ENCODE measurements around the gene CDH22. TPM values are rescaled to one million over a fixed set of nuclear protein-coding genes. Genes with fewer than 3 reads are reported as not detected.

Gene CDH22
- total and polyA plus RNA-seq, 2 donors (not counting 1 experiment from before 2014, with no cell fraction given) = not detected

GRCh38 chr20:46249671-46250070, 58.6 kb downstream of the CDH22 start:
- TF ChIP-seq EZH2 (IDR thresholded peaks at IDR 0.05; ENCODE audit: borderline replicate concordance, insufficient read depth, low read depth, low read length, poor library complexity, severe bottlenecking) = no peak
- TF ChIP-seq, protein P1, sequence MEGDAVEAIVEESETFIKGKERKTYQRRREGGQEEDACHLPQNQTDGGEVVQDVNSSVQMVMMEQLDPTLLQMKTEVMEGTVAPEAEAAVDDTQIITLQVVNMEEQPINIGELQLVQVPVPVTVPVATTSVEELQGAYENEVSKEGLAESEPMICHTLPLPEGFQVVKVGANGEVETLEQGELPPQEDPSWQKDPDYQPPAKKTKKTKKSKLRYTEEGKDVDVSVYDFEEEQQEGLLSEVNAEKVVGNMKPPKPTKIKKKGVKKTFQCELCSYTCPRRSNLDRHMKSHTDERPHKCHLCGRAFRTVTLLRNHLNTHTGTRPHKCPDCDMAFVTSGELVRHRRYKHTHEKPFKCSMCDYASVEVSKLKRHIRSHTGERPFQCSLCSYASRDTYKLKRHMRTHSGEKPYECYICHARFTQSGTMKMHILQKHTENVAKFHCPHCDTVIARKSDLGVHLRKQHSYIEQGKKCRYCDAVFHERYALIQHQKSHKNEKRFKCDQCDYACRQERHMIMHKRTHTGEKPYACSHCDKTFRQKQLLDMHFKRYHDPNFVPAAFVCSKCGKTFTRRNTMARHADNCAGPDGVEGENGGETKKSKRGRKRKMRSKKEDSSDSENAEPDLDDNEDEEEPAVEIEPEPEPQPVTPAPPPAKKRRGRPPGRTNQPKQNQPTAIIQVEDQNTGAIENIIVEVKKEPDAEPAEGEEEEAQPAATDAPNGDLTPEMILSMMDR (IDR thresholded peaks at IDR 0.05) = no peak

DNA sequence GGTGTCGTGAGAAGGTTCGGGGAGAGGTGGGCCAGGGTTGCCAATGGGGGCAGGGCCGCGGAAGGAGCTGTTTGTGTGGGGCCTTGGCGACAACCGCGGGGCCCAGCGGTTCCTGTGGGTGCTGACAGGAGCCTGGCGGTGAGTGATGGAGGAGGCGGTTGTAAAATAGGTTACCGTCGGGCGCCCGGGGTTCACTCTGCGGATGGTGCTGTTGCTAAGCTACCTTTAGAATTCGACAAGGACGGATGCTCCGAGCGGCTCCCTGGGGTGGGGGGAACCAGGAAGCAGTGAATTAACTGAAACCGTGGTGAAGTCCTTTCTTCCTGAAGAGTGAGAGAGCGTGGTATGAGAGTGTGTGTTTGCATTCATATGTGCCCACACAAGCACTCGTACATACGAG, 61.7 kb downstream of the CDH22 start:
- H3K27me3 ChIP-seq (replicated peaks in 1 of 4; ENCODE audit: control extremely low read depth in 1 of 4, control insufficient read depth in 3 of 4, insufficient read depth in 4 of 4, low read length in 3 of 4) = peaks cover 0 to 53% (median 21%) of the 10 kb centered on the region in 4 experiments
- H3K4me3 Mint-ChIP-seq = no peak overlapping the region

More at GRCh38 chr20:46249671-46250070, 58.6 kb downstream of the CDH22 start:
- Histone ChIP-seq H4K20me1 (ENCODE audit: control insufficient read depth, insufficient read depth, low read length, poor library complexity, severe bottlenecking) (no peaks in the 10 kb centered on the region), H2AFZ (ENCODE audit: insufficient read depth, low read depth, low read length, poor library complexity, severe bottlenecking) (no peak overlapping the region), H3K27me3 (replicated peaks in 1 of 4; ENCODE audit: control extremely low read depth in 1 of 4, control insufficient read depth in 3 of 4, insufficient read depth in 4 of 4, low read length in 3 of 4) (peaks cover 0 to 61% (median 27%) of the 10 kb centered on the region in 4 experiments), H3K79me2 (ENCODE audit: control insufficient read depth, insufficient read depth, low read length) (no peaks in the 10 kb centered on the region), H3K36me3 (replicated peaks in 1 of 2; ENCODE audit: control extremely low read depth in 1 of 2, control insufficient read depth in 1 of 2, extremely low read depth in 1 of 2, insufficient read depth in 2 of 2, low read length in 1 of 2) (no peaks in the 10 kb centered on the region), H3K4me1 (ENCODE audit: control insufficient read depth in 2 of 2, insufficient read depth in 2 of 2, low read length in 2 of 2) (no peaks in the 10 kb centered on the region), H3K27ac (ENCODE audit: low read length in 2 of 2) (no peak overlapping the region), H3K9me3 (ENCODE audit: control extremely low read depth in 1 of 3, control insufficient read depth in 2 of 3, insufficient read depth in 1 of 3, low read length in 2 of 3) (no peaks in the 10 kb centered on the region), H3K4me3 (ENCODE audit: control extremely low read depth in 1 of 5, extremely low read depth in 1 of 5, insufficient read depth in 1 of 5, low read depth in 2 of 5, low read length in 4 of 5) (no peak overlapping the region), H3K9ac (ENCODE audit: low read length) (no peak overlapping the region), H3K4me2 (replicated peaks; ENCODE audit: low read depth, low read length, poor library complexity, severe bottlenecking) (no peak overlapping the region)
- no peak overlapping the region for H3K4me3 Mint-ChIP-seq
- H3K27me3 Mint-ChIP-seq = peaks cover 87% of the 10 kb centered on the region
- no peak for DNase-seq
- no peaks in the 10 kb centered on the region for H3K9me3 Mint-ChIP-seq (ENCODE audit: insufficient read depth)
- H3K27ac Mint-ChIP-seq = no peak overlapping the region
- ChIA-PET POLR2A (no interaction called here), CTCF (no interaction called here)
- H3K4me1 Mint-ChIP-seq = no peaks in the 10 kb centered on the region
- no peak for ATAC-seq (ENCODE audit: low read depth)
- 66% methylated on average over 3 of the region's 3 CpGs for WGBS (ENCODE audit: insufficient coverage)
- intact Hi-C loops (cut with micrococcal nuclease) = no loop called here

More for the DNA sequence above, 61.7 kb downstream of the CDH22 start:
- Histone ChIP-seq H3K9me3 (ENCODE audit: control extremely low read depth in 1 of 3, control insufficient read depth in 2 of 3, insufficient read depth in 1 of 3, low read length in 2 of 3) (no peaks in the 10 kb centered on the region), H3K4me1 (ENCODE audit: control insufficient read depth in 2 of 2, insufficient read depth in 2 of 2, low read length in 2 of 2) (no peaks in the 10 kb centered on the region), H3K9ac (ENCODE audit: low read length) (no peak overlapping the region), H3K79me2 (ENCODE audit: control insufficient read depth, insufficient read depth, low read length) (no peaks in the 10 kb centered on the region), H2AFZ (ENCODE audit: insufficient read depth, low read depth, low read length, poor library complexity, severe bottlenecking) (no peak overlapping the region), H3K4me3 (ENCODE audit: control extremely low read depth in 1 of 5, extremely low read depth in 1 of 5, insufficient read depth in 1 of 5, low read depth in 2 of 5, low read length in 4 of 5) (no peak overlapping the region), H4K20me1 (ENCODE audit: control insufficient read depth, insufficient read depth, low read length, poor library complexity, severe bottlenecking) (no peaks in the 10 kb centered on the region), H3K4me2 (replicated peaks; ENCODE audit: low read depth, low read length, poor library complexity, severe bottlenecking) (no peak overlapping the region), H3K36me3 (replicated peaks in 1 of 2; ENCODE audit: control extremely low read depth in 1 of 2, control insufficient read depth in 1 of 2, extremely low read depth in 1 of 2, insufficient read depth in 2 of 2, low read length in 1 of 2) (no peaks in the 10 kb centered on the region), H3K27ac (ENCODE audit: low read length in 2 of 2) (no peak overlapping the region)
- ChIA-PET CTCF (no interaction called here), POLR2A (no interaction called here)
- no peak for TF ChIP-seq EZH2 (IDR thresholded peaks at IDR 0.05; ENCODE audit: borderline replicate concordance, insufficient read depth, low read depth, low read length, poor library complexity, severe bottlenecking)
- TF ChIP-seq, protein P1 (IDR thresholded peaks at IDR 0.05) = no peak
- 3% methylated on average over 19 of the region's 23 CpGs for WGBS (ENCODE audit: insufficient coverage)
- no peaks in the 10 kb centered on the region for H3K9me3 Mint-ChIP-seq (ENCODE audit: insufficient read depth)
- no peak for DNase-seq
- peaks cover 73% of the 10 kb centered on the region for H3K27me3 Mint-ChIP-seq
- intact Hi-C loops (cut with micrococcal nuclease) = no loop called here
- H3K27ac Mint-ChIP-seq = no peak overlapping the region
- no peak for ATAC-seq (ENCODE audit: low read depth)
- H3K4me1 Mint-ChIP-seq = no peaks in the 10 kb centered on the region
